WERI-Rb-1 (cell line): ENCODE measurements around the gene NFIA.
A peak's percentile ranks its signal among the peaks of the same experiment; 100 is the strongest.

Experiments used
- DNase-seq: peaks from one replicate; pipeline ENCODE4 v3.0.0-alpha.2; 2020
- H3K27ac ChIP-seq: fragments of 250-450 bp; sonication (Bioruptor Pico); 2 replicates; pipeline ENCODE4 v1.5.1; 2020; ENCODE audit warnings: mild to moderate bottlenecking, moderate library complexity
- H3K27me3 ChIP-seq: fragments of 250-450 bp; sonication (Bioruptor Pico); 2 replicates; pipeline ENCODE4 v1.5.1; 2021; ENCODE audit warnings: mild to moderate bottlenecking, low read depth, moderate library complexity; ENCODE audit not compliant: insufficient read depth, severe bottlenecking
- H3K36me3 ChIP-seq: fragments of 250-450 bp; sonication (Bioruptor Pico); 2 replicates; pipeline ENCODE4 v1.5.1; 2020; ENCODE audit warnings: mild to moderate bottlenecking, moderate library complexity
- H3K4me3 ChIP-seq: 2 replicates; pipeline ENCODE4 v1.5.1; 2011; ENCODE audit warnings: low read depth, mild to moderate bottlenecking, control low read depth, low read length
- H3K9me3 ChIP-seq: fragments of 250-450 bp; sonication (Bioruptor Pico); 2 replicates; pipeline ENCODE4 v1.5.1; 2021; ENCODE audit warnings: mild to moderate bottlenecking, moderate library complexity; ENCODE audit not compliant: severe bottlenecking
- CTCF ChIP-seq: IDR thresholded peaks from 2 replicates; pipeline ENCODE4 v1.5.1; 2011; ENCODE audit warnings: low read depth, mild to moderate bottlenecking, control low read depth, inconsistent platforms, low read length

The NFIA gene

DNA sequence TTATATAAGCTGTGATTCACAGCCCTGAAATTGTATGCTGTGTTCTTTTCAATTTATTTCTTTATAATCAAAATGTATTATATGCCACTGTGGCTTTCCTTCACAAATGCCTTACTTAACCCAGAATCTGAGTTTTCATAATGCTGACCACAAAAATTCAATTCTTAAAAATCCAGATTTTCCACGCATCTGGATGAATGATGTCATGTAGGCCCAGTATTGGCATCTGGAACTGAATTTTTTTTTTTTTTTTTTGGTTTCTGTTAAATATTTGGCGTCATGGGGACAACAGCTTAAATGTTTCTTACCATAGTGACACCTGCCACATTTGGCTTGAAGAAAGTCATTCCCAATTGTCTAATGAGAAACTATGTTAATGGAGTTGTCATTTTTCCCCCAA is 345.8 kb downstream of the NFIA start:
- no peak overlapping the region for H3K4me3 ChIP-seq
- H3K27ac ChIP-seq, result no peak overlapping the region
- DNase-seq, result no peak
- no peaks in the 10 kb centered on the region for H3K9me3 ChIP-seq
- no peaks in the 10 kb centered on the region for H3K27me3 ChIP-seq
- TF ChIP-seq CTCF, result no peak
- no peaks in the 10 kb centered on the region for H3K36me3 ChIP-seq

DNA sequence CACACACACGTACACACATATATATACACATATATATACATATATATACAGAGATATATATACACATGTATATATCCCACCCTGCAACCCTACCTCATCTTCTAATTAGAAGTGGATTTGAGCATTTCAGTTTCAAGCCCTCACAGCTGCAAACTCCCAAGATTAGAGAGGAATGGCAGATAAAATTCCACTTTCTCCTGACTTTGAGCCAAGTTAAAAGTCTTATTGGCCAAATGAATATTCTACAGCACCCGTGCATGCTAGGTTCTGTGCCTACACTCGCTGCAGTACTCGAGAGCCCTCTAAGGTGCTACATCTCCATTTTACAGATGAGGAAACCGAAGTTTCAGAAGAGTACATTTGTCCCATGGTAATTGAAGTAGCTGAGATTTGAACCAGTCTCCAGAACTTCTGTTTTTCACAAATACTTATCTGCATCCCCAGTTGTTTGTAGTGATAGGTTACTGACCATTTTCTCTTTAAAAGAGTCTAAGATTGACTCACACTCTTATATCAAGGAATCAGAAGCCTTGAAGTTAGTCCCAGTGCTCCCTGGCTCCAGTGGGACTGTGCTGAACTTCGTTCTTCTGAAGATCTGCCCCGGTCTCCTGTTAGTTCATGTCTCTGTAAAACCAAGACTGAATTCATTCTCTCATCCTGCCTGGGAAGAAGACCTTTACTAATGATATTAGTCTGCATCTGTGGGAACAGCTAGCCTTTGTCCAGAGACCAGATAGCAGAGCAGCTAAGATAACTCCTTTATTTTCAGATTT is 350.4 kb downstream of the NFIA start:
- no peak for DNase-seq
- no peak overlapping the region for H3K27ac ChIP-seq

DNA sequence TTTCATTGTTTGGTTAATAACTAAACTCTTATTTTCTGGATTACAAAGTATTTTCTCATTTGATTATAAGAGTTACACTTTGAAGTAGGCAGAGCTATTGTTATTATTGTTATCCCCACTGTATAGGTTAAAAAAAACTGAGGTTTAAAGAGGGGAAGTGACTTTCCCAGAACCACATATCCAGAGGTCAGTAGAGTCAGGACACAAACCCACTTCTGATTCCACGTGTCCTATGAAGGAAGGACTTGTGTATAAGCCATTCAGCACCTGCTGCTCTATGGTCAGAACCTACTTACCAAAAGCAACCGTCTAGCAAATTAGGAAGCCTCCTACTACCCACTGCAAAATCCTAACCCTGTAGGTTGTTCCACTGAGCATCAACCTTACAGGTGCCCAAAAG is 351.3 kb downstream of the NFIA start:
- Histone ChIP-seq H3K9me3 (no peaks in the 10 kb centered on the region), H3K27ac (no peak overlapping the region), H3K4me3 (no peak overlapping the region), H3K27me3 (no peaks in the 10 kb centered on the region), H3K36me3 (no peaks in the 10 kb centered on the region)
- DNase-seq, result no peak
- TF ChIP-seq CTCF, result no peak

More for the DNA sequence above, 350.4 kb downstream of the NFIA start:
- Histone ChIP-seq H3K36me3 (no peaks in the 10 kb centered on the region), H3K27me3 (no peaks in the 10 kb centered on the region), H3K4me3 (no peak overlapping the region), H3K9me3 (no peaks in the 10 kb centered on the region)
- TF ChIP-seq CTCF, result no peak

DNA sequence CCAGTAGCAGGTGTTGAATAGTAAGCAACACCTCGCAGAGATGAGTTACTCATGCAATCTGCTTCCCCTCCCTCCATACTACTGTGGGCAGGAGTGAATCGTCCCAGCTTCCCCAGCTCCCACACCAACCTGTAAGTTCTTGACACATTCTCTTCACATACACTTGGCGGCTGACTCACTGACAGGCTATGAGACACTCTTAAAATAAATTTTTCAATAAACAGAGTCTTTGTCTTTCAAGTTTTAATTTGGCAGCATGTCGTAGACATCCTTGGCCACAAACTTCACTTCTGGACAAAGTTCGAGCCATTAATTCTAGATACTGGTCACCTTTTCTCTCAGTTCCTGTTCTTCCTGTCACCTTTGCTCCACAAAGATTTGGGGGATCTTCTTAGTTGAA is 351.9 kb downstream of the NFIA start:
- Histone ChIP-seq H3K9me3 (no peaks in the 10 kb centered on the region), H3K36me3 (no peaks in the 10 kb centered on the region), H3K4me3 (no peak overlapping the region), H3K27ac (no peak overlapping the region), H3K27me3 (no peaks in the 10 kb centered on the region)
- TF ChIP-seq CTCF, result no peak
- DNase-seq, result no peak

GRCh38 chr1:61435226-61435625 is 352.9 kb downstream of the NFIA start:
- H3K36me3 ChIP-seq, result no peaks in the 10 kb centered on the region
- no peak for TF ChIP-seq CTCF
- DNase-seq, result no peak
- H3K27me3 ChIP-seq, result no peaks in the 10 kb centered on the region
- H3K9me3 ChIP-seq, result no peaks in the 10 kb centered on the region
- H3K27ac ChIP-seq, result no peak overlapping the region
- H3K4me3 ChIP-seq, result no peak overlapping the region

GRCh38 chr1:61436016-61436415 is 353.7 kb downstream of the NFIA start:
- Histone ChIP-seq H3K9me3 (no peaks in the 10 kb centered on the region), H3K27me3 (no peaks in the 10 kb centered on the region), H3K4me3 (no peak overlapping the region), H3K36me3 (no peaks in the 10 kb centered on the region), H3K27ac (no peak overlapping the region)
- peak; percentile 22; the same call in 1 of the 2 replicates for TF ChIP-seq CTCF
- no peak for DNase-seq
